Medulla oblongata (tissue), 1 donor: ENCODE results near the gene C6orf89.

Source experiments
- DNase-seq: peaks from one replicate; pipeline ENCODE4 v3.0.0-alpha.2; 2015; ENCODE audit errors: extremely low spot score

Gene C6orf89

DNA sequence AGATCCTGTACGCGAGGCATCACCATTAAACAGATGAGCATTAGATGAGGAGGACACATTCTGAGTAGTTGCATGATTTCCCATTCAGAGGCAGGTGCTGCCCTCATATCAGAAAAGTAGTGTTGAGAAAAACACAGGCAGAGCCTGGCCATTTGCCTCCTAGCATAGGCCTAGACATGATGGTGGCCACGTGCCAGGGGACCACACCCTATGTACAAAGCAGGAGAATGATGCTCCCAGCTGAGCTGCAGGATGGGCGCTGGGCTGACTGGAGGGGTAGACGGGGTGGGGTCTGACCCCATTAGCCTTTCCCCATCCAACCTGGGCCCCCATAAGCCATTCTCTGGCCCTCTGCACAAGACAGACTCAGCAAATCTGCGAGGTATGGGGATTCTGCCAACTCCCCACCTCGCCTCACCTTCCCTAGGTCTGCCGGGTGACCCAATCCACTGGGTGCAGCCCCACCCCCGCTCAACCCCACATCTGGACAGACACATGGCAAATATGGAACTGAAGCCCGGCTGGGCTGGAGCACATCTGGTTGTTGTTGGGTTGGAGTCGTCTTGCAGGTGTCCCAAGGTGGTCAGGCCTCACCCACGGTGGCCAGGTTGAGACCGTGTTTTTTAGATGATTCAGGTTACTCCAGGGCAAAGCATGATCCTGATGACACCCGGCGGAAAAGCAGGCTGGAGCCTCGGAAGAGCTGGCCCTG, 82.7 kb downstream of the C6orf89 start:
- DNase-seq = no peak

DNA sequence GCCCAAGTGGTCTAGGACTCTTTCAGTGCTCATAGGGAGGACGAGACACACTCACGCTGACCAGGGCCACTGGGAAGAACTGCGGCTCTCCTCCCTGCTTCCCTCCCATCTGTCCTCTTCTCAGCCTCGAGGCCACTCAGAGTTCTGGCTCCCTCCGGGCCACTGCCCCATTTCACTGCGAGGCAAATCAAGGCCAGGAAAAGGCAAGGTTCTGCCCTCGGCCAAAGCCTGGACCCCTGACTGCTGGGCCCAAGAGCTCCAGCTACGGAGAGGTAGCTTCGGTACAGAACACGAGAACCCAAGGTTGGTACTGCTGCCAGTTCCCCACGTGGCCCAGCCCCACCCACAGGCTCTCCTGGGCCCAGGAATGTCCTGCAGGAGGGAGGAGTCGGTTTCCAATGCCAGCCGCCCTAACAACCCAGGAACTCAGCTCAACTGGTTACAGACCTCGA, 83.5 kb downstream of the C6orf89 start:
- no peak for DNase-seq

DNA sequence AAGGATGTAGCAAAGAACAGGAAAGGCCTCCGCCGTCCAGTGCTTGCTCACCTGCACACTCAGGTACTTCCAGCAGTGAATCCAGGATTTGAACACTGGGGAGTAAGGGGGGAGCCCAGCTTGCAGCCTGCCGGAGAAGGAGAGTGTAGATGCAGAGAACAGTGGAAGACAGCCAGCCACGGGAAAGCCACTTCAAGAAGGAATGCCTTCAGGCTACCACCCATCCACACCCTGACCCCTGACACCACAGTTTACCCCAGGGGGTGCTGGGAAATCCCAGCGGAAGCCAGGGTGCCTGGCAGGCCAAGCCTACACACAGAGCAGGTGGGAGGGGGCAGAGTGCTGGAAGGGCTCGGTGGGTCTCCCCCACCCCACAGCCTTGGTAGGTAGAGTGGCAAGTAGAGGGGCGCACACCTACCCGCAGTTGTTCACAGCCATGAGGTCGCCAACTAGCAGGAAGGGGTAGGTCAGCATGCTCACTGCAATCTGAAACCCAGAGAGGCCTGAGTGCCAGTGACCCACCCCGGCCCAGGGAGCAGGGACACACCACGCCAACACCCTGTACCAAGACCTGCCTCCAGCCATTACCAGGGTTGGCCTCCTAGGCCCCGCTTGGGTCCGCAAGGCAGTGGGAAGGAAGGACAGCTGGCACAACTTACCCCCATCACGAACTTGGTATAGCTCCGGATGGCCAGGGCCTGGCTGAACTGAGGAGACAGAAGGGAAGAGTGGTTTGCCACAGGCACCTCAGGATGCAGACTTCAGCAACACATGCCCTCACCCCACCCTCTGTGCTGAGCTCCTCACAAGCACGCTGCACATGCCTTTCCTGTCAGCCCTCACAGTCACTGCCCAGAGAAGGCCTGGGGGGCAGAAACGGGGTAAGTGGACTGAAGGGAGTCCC, 84.5 kb downstream of the C6orf89 start:
- no peak for DNase-seq

DNA sequence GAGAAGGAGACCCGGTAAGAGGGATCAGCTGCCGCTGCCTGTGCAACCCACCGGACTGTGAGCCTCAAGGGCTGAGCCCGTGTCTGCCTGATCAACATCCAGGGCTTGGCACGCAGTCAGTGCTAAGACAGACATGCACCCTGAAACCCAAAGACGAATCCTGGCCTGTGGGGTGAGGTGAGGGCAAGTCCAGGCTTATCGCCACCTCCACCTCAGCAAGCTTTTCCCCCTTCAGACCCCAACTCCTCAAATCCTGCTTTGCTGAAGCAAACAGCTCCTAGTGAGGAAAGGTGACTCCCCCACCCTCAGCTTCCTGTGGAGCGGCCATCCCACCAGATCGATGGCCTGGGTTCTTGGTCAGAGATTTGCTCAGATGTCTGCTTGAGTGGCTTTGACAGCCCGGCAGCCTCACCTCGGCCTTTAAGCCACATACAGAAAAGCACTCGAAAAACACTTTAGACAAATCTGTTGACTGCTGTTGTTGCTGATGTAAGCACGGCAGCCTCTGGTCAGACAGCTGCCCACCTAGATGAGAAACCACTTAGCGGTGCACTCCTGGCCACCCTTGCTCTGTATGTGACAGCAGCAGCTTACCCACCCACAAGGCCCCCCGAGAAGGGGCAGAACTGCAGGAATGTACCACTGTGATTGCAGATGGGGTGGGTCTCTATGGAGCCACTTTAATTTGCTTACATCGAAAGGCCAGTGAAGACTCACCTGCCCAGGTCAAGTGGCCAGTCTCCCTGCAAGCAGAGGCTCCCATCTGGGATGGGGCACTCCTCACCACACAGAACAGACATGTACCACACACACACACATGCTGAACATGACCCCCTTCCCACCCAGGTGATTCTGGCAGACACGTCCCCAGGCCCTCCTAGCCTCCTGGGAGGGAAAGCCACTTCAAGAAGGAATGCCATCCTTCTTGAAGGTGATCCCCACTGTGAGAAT, 85.4 kb downstream of the C6orf89 start:
- no peak for DNase-seq

DNA sequence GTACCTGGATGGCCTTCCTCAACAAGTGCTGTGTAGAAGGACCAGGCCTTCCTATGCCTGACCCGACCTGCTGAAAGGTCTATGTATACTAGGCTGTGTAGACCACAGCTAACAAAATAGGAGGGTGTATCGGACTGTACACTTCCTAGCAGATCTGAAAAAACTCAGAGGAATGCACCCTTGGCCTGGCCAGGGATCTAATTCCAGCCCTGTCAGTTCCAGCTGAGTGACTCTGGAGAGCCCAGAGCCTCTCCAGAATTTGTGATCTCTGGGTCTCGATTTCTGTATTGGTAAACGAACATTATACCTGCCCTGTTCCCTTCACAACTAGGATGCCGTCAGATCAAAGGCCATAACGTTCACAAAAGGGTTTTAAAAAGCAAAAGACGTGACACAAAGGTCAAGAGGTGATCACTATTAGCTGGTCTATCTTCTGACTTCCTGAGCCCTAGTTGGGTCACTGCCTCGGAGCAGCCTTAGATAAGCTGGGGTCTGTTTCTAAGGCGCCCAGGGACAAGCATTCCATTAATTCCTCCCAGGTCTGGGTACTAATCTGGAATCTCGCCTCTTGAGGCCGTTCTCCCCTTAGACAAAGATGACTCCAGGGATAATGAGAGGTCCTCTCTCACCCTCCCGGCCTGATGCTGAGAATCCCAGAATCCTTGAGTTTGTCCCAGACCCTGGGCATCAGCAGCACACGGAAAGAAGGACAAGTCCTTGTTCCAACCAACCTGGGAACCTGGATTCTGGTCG, 86.3 kb downstream of the C6orf89 start:
- no peak for DNase-seq

DNA sequence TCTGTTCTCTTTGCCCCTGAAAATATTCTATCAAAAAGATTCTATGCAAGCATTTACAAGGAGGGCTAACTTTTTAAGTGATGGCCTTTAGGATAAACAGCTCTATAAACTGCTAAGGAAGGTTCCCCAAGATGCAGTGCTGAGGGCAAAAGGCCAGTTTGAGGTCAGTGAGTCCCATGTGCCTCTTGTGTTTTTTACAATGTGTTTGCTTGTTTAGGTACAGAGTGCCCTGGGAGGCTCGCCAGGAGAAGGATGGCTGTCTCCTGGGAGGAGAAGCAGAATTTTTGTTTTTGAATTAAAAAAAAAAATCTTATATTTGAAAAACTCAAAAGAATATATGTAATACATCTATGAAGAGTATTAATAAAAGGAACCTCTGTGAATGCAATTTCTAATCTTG, 87.4 kb downstream of the C6orf89 start:
- no peak for DNase-seq

DNA sequence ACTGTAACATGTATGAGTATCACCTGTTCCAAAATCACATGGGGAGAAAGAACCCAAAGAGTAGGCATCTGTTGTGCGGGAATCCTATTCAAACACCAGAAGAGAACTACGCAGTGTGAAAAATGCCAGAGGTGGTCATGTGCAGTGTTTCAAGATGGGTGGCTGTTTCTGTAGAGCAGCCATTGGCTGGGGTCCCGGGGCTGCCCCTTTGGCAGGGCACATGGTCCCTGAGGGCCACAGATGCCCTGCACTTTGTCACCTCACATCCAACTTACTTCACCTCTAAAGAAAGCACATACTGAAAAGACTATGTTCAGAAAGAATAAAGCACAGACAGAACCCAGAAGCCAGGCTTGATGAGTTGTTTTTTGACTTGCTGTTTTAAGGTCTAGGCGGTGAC, 87.9 kb downstream of the C6orf89 start:
- DNase-seq = no peak

DNA sequence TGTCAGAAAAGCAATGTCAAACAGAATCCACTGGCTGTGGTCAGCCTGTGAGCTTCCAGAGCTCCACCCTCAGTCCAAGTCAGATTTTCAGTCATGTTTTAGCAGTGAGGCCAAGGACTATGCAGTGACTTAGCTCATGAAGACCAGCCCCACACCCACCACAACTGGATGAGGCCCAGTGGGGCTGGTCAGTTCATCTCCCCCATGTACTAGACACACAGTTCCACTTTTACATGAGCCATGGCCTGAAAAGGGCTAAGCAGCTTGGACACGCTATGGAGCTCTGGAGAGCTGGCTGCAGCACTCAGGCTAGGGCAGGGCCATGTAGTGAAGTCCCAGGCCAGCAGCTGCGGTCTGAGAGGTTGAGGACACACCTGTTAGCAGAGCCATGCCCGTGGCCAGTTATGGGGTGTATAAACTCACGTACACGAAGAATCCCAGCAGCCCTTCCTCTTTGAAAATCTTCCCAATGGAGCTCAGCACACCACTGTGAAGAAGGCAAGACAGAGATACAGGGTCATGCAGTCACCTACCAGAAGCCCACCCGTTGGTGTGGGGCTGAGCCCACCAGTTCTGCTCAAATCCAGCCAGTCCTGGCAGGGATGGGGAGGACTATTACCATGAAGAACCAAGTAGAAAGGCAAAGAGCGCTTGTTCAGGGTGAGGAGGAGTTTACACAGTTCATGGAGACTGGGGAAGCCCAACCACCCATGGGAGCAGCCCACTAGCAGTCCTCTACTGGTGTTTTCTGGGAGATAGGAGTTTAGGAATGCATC, 89.7 kb downstream of the C6orf89 start:
- no peak for DNase-seq

DNA sequence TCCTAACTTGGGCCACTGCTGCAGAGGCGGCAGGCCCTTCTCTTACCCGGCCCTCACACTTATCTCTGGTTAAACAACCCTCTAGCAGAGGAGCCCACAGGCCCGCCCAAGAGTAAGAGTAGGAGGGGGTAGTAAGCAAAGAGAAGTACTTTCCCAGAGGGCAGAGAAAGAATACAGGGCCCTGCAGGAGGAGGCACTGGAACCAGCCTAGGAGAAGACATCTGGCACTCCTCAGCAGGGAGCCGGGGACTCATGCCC, 90.2 kb downstream of the C6orf89 start:
- no peak for DNase-seq

DNA sequence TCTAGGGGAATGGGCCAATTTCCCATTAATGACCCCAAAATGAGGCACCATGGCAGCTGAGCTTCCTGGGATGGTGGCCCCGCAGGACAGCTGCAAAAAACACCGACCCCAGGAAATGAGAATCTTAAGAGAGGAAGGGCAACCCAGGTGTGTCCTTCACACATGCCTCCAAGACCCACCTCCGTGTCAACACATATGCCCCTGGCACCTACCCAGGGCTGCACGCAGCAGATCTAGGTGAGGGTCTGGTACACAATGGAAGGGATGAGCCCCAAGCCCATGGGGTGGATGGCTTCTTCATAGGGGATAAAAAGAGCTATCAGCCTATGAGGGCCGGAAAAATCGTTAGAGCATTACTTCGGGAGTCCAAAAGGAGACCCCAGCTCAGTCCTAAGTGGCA, 90.8 kb downstream of the C6orf89 start:
- DNase-seq = no peak

DNA sequence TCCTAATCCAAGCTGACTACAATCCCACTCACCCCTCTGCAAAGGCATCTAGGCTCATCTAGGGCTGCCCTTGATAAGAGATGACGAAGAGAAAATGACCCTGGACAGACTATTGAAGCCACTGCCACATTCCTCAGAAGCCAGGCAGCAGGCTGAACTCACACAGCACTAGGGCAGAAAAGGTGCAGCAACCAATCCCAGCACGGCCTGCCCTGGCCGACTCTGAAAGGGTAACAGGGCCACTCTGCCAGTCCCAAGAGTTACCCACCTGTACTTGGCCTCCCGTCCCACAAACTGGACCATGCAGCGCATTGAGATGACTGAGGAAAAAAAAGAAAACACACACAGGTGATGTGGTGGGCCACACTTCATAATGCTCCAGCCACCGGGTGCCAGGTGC, 91.2 kb downstream of the C6orf89 start:
- no peak for DNase-seq

DNA sequence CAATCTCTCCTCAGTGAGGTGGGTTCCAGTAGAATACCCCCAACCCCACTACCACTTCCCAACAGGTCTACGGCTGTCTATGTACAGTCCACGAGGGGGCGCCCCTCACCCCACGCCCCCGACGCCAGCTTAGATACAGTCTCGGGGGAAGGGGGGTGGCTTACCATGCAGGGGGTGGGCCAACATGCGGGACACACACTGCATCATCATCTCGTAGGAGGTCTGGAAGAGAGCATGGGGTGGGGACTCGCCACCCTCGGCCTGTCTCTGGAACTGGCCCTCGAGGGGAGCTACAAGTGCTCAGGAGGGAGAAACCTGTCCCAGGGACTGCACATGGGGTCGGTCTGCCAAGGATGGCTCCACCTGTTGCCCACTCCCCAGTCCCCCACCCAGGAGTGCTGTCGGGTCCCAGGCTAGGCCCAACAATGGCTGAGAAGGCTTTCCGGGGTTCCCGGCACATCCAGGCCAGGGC, 91.8 kb downstream of the C6orf89 start:
- DNase-seq = no peak
